GM12873 (cell line): ENCODE results near the gene ACTA2.

Experiments used
- TF ChIP-seq, protein P1 (sequence below): IDR thresholded peaks from 2 replicates; pipeline ENCODE4 v1.5.1; 2012; ENCODE audit warnings: low read depth, mild to moderate bottlenecking, moderate library complexity, low read length, control low read depth; ENCODE audit not compliant: insufficient read depth; ENCODE audit errors: missing control alignments

ACTA2 gene

GRCh38 chr10:88938938-88939337 lies 13.6 kb downstream of the ACTA2 start:
- TF ChIP-seq, protein P1, sequence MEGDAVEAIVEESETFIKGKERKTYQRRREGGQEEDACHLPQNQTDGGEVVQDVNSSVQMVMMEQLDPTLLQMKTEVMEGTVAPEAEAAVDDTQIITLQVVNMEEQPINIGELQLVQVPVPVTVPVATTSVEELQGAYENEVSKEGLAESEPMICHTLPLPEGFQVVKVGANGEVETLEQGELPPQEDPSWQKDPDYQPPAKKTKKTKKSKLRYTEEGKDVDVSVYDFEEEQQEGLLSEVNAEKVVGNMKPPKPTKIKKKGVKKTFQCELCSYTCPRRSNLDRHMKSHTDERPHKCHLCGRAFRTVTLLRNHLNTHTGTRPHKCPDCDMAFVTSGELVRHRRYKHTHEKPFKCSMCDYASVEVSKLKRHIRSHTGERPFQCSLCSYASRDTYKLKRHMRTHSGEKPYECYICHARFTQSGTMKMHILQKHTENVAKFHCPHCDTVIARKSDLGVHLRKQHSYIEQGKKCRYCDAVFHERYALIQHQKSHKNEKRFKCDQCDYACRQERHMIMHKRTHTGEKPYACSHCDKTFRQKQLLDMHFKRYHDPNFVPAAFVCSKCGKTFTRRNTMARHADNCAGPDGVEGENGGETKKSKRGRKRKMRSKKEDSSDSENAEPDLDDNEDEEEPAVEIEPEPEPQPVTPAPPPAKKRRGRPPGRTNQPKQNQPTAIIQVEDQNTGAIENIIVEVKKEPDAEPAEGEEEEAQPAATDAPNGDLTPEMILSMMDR: no peak

DNA sequence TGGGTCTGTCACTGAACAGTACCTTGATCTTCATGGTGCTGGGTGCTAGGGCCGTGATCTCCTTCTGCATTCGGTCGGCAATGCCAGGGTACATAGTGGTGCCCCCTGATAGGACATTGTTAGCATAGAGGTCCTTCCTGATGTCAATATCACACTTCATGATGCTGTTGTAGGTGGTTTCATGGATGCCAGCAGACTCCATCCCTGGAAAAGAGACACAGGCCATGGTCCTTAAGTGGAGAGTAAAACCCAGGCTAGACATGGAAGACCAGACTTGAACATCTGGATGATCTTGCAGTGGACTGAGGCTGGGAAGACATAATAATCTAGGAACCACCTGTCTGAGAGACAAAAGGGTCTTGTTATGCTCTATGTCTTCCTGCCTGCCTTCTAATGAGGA lies 14.5 kb downstream of the ACTA2 start:
- TF ChIP-seq, protein P1: no peak

DNA sequence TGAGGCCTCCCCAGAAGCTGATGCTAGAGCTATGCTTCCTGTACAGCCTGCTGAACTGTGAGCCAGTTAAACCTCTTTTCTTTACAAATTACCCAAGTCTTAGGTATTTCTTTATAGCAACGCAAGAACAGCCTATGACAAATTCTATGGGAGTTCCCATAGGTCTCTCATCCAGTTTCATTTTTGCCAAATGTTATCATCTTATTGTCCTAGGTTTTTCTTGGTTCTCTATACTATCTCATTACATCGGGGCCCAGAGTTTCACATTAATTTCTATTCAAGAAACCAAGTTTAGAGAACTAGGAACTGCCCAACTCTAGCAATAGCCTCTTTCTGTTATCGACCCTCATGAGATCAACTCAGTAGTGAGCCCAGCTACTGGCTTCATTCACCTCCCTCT lies 15.9 kb downstream of the ACTA2 start:
- TF ChIP-seq, protein P1: no peak

GRCh38 chr10:88934900-88935672 lies 17.5 kb downstream of the ACTA2 start:
- TF ChIP-seq, protein P1: peak; percentile 86

DNA sequence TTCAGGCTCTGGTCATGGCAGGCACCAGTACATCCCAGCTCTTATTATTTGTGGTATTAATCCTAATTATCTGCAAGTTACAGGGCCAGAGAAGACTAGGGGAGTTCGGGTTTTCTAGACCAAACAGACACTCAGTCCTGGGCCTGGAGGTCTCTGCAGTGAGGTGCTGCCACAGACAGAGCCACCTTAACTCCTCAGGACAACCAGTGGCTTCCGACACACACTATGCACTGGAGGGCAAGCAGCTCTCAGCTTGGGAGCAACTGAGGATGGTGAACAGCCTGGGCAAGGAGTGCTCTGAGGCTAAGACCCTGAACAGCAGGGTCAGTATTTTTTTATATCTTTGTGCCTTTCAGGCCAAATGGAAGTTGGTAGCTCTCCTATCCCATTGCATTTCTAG lies 19.0 kb downstream of the ACTA2 start:
- TF ChIP-seq, protein P1: no peak

DNA sequence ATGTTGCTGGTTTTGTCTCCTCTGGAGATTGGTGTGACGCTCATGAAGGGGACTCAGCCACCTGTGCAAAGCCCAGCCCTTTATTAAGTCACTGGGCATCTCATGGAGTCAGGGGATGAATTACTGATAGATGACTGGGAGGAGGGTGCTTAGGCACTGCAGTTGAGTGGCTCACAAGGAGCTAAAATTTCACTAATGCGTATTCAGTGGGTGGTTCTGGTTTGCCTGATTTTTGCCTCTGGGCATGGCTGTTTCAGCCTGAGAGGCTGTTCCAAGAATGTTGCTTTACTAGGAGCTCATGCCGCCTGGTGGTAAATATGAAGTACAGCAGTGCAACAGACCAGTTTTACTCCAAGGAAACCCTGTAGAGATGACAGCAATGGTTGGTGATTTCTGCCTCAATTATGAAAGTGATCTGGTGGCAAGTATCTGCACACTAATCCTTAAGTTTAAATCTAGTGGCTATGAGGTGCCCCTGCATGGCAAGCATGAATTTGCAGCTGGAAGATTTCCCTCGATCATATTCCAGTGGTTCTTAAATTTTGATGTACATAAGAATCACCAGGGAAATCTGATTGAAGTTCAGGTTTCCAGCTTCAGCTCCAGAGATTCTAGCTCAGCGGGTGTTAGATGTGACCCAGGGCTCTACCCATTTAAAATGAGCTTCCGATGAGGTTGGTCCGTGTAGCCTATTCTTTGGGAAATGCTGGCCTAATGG lies 19.9 kb downstream of the ACTA2 start:
- TF ChIP-seq, protein P1: peak; percentile 90

DNA sequence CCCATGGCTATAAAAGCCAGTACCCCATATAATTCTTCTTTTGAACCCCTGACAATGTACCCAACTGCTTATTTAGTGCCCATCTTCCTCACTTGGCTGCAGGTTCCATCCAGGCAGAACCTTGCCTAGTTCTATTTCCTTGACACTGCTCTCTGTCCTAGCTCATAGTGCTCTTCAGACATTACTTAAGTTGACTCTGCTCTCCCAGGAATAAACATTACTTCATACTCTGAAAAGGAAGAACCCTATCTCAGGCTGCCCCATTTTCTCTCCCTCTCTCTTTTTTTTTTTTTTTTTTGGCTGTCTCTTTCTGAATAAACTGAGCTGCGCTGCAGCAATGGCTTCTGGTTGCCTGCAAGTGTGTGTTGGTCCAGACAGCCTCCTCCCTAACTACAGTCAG lies 21.0 kb downstream of the ACTA2 start:
- TF ChIP-seq, protein P1: no peak
